ENCODE data around the gene TFDP2.

GRCh38 chr3:142029052-142029642 lies 120.2 kb downstream of the TFDP2 start:
- TF ChIP-seq TSHZ2 (CRISPR knock-in tag; IDR thresholded peaks at IDR 0.05) (no peak), RARB (CRISPR knock-in tag; IDR thresholded peaks at IDR 0.05) (no peak)
